Endothelial cell (in vitro differentiated cells): ENCODE data around the gene SKIC8. TPM values are rescaled to one million over a fixed set of nuclear protein-coding genes. Genes with fewer than 3 reads are reported as not detected.

Source experiments
- DNase-seq: peaks from one replicate; pipeline ENCODE4 v3.0.0; 2021; ENCODE audit warnings: low spot score
- H3K27ac Mint-ChIP-seq: one replicate; pipeline ENCODE4 v1.8.0; 2021; ENCODE audit warnings: mixed read lengths, inconsistent platforms; ENCODE audit not compliant: unreplicated experiment
- H3K27me3 Mint-ChIP-seq: one replicate; pipeline ENCODE4 v1.8.0; 2021; ENCODE audit warnings: mild to moderate bottlenecking, moderate library complexity, mixed read lengths, inconsistent platforms; ENCODE audit not compliant: unreplicated experiment
- H3K36me3 Mint-ChIP-seq: one replicate; pipeline ENCODE4 v1.8.0; 2021; ENCODE audit warnings: mild to moderate bottlenecking, low read depth, mixed read lengths, inconsistent platforms; ENCODE audit not compliant: unreplicated experiment
- H3K4me1 Mint-ChIP-seq: one replicate; pipeline ENCODE4 v1.8.0; 2021; ENCODE audit warnings: mild to moderate bottlenecking, mixed read lengths, inconsistent platforms; ENCODE audit not compliant: unreplicated experiment
- H3K4me3 Mint-ChIP-seq: one replicate; pipeline ENCODE4 v1.8.0; 2021; ENCODE audit warnings: mild to moderate bottlenecking, mixed read lengths, inconsistent platforms; ENCODE audit not compliant: unreplicated experiment
- H3K9me3 Mint-ChIP-seq: one replicate; pipeline ENCODE4 v1.8.0; 2021; ENCODE audit warnings: mixed read lengths, inconsistent platforms; ENCODE audit not compliant: unreplicated experiment
- total RNA-seq: library from RNA; stranded (reverse); fragmentation: NEBNext Ultra II Directional; extraction: Animal tissue kit (Norgen Biotek cat#: 25700); gene quantifications from one replicate; pipeline ENCODE4 v1.2.1, GENCODE V29; 2021; ENCODE audit not compliant: unreplicated experiment
- TF ChIP-seq, protein P1 (sequence below): fragments of 200-600 bp; sonication (generic); IDR thresholded peaks from one replicate; pipeline ENCODE4 v1.5.0; 2021; ENCODE audit warnings: antibody characterized with exemption; ENCODE audit not compliant: unreplicated experiment

SKIC8 gene
- total RNA-seq, 1 donor from 2014 or later = 43.9 TPM

DNA sequence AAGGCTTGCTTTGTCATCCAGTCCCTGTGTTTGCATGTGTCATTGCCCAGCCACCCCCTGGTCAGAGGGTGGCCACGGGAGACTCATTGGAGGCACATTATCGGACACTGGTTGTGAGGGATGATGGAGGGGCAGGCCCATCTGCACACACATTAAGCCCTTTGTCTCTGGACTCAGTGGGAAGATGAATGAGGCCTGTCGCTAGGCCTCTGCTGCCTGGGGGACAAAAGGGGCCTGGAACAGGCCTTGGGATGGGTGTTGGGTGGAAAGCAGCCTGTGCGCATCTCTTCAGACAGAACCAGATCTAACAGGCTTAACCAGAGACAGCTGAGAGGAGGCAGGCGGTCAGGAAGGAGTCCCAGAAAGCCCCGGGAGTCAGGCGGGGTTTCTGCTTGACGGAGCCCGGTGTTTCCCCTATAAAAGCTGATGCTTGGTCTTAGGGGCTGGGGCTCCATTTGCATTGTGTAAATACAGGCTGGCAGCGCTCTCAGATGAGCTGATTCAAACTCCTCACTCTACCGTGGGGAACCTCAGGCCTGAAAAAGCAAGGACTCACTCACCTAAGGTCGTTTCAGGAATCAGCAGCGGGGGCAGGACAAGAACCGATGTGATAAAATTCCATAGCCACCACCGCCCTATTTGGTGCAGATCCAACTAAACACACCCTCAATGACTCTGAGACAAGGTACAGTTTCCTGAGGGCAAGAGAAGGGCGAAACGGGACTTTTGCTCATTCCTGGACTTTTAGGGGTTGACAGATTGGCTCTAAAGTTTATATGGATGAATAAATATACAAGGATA lies 17.1 kb upstream of the SKIC8 start:
- H3K27me3 Mint-ChIP-seq = peaks cover 3% of the 10 kb centered on the region
- H3K4me1 Mint-ChIP-seq = no peaks in the 10 kb centered on the region
- TF ChIP-seq, protein P1, sequence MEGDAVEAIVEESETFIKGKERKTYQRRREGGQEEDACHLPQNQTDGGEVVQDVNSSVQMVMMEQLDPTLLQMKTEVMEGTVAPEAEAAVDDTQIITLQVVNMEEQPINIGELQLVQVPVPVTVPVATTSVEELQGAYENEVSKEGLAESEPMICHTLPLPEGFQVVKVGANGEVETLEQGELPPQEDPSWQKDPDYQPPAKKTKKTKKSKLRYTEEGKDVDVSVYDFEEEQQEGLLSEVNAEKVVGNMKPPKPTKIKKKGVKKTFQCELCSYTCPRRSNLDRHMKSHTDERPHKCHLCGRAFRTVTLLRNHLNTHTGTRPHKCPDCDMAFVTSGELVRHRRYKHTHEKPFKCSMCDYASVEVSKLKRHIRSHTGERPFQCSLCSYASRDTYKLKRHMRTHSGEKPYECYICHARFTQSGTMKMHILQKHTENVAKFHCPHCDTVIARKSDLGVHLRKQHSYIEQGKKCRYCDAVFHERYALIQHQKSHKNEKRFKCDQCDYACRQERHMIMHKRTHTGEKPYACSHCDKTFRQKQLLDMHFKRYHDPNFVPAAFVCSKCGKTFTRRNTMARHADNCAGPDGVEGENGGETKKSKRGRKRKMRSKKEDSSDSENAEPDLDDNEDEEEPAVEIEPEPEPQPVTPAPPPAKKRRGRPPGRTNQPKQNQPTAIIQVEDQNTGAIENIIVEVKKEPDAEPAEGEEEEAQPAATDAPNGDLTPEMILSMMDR = no peak
- no peaks in the 10 kb centered on the region for H3K36me3 Mint-ChIP-seq
- no peaks in the 10 kb centered on the region for H3K9me3 Mint-ChIP-seq
- no peak overlapping the region for H3K27ac Mint-ChIP-seq
- no peak for DNase-seq
- no peak overlapping the region for H3K4me3 Mint-ChIP-seq

DNA sequence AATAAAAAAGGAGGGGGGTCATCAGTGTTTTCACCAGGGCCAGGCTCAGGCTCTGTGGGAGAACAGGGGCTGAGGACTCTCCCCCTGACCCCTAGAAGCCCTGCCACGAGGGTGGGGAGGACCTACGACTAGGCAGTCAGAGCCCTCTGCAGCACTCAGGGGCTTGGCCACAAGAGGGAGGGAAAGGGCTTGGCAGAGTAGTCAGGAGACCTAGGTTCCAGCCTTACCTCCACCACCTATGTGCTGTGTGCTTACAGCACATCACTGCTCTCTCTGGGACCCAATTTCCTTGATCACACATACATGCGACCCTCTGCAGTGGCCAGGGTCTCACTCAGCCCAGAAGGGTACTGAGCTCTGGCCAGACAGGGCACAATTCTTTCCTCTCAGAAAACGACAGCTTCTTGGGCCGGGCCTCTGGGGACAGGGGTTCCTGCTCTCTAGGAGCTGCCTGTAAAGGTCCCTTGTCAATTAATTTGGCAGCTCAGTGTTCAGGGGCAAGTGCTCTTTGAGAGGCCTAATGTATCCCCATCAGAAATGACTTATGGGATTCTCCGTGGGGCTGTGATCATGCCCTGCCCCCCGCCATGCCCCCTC lies 16.4 kb upstream of the SKIC8 start:
- no peaks in the 10 kb centered on the region for H3K4me1 Mint-ChIP-seq
- no peak overlapping the region for H3K4me3 Mint-ChIP-seq
- no peaks in the 10 kb centered on the region for H3K9me3 Mint-ChIP-seq
- H3K27me3 Mint-ChIP-seq = peaks cover 3% of the 10 kb centered on the region
- TF ChIP-seq, protein P1 = no peak
- no peak overlapping the region for H3K27ac Mint-ChIP-seq
- no peaks in the 10 kb centered on the region for H3K36me3 Mint-ChIP-seq
- peak; percentile 34 for DNase-seq

DNA sequence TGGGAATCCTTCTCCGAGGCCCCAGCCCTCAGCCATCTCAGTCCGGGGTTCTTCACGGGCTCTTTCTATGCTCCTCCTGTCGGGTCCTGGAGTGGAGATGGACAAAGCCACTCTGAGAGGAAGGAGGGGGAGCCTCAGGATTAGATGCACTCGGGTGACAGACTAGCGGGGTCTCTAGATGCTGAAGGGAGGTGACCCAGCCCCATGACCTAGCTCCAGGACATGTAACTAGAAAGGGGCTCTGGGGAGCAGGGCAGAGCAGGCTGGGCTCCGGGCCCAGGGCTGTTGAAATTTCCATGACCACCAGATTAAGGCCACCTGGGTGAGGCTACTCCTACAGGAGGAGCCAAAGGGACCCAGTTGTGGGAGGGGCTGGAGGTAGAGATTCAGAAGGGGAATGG lies 14.8 kb upstream of the SKIC8 start:
- Mint-ChIP-seq H3K27ac (no peak overlapping the region), H3K9me3 (no peaks in the 10 kb centered on the region), H3K36me3 (no peaks in the 10 kb centered on the region), H3K4me3 (no peak overlapping the region), H3K27me3 (peaks cover 4% of the 10 kb centered on the region), H3K4me1 (no peaks in the 10 kb centered on the region)
- TF ChIP-seq, protein P1 = no peak
- no peak for DNase-seq

DNA sequence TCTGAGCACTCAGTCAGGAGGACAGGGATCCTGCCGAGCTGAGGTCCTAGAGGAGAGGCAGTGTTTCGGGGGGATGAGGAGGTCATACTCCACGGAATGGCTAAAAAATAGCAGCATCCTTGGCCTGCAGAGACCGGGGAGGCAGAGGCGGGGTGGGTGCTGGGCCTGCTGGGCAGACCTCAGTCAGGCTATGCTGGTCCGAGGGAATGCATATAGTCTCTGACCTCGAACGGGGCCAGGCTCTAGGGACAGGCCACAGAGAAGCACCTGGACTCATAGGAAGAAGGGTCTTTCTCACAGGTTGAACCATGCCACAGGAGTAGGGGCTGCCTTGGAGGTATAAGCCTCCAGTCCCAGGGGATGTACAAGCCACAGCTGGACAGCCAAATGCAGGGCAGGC lies 14.0 kb upstream of the SKIC8 start:
- Mint-ChIP-seq H3K4me3 (no peak overlapping the region), H3K36me3 (no peaks in the 10 kb centered on the region), H3K4me1 (no peaks in the 10 kb centered on the region), H3K27me3 (peaks cover 4% of the 10 kb centered on the region), H3K27ac (no peak overlapping the region), H3K9me3 (no peaks in the 10 kb centered on the region)
- TF ChIP-seq, protein P1 = no peak
- DNase-seq = no peak

DNA sequence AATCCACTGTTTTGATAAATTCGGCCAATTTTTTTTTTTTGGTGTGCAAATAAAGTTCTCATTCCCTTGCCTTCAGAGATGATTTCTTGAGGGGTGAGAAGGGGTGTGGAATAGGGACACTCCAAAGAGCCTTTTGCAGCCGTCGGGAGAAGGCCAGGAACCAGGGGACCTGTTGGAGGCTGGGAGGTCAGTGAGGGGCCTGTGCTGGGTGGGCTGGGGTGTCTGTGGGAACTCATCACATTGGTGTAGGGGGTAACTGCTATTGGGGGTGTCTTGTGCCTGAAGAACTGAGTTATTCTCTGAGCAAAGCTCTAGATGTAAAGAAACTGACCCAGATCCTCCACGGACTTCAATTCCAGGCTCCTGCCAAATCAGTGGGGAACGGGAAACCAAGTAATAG lies 13.5 kb upstream of the SKIC8 start:
- no peaks in the 10 kb centered on the region for H3K9me3 Mint-ChIP-seq
- TF ChIP-seq, protein P1 = no peak
- H3K36me3 Mint-ChIP-seq = no peaks in the 10 kb centered on the region
- H3K27me3 Mint-ChIP-seq = peaks cover 4% of the 10 kb centered on the region
- peaks cover 2% of the 10 kb centered on the region for H3K4me1 Mint-ChIP-seq
- no peak overlapping the region for H3K27ac Mint-ChIP-seq
- no peak for DNase-seq
- no peak overlapping the region for H3K4me3 Mint-ChIP-seq
